ENCODE results near the gene ANXA2R. TPM values are rescaled to one million over a fixed set of nuclear protein-coding genes. Genes with fewer than 3 reads are reported as not detected.
A peak's percentile ranks its signal among the peaks of the same experiment; 100 is the strongest.

The ANXA2R gene
- total RNA-seq, 1 experiment from 2014 or later, result 8.0 TPM

DNA sequence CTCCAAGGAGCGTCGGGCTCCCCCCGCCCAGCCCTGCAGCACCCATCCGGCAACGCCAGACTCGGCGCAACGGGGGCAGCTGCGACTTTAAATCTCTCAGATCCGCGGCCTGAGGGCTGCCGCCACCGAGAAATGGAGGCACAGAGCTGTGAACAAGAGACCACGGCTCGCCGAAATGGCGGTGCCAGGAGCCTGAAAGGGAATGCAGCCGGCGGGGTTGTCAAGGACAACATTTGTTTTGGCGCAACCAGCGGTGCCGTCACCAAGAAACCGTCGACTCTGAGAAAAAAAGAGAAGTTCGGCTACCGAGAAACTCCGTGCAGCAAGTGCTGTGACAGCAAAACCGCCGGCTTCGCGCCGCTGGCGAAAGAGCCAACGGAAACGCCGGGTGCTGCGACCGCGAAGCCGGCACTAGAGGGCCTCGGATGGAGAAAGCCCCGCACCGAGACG lies 2.1 kb upstream of the ANXA2R start:
- intact Hi-C loops (cut with micrococcal nuclease; ENCODE audit: unreplicated experiment), result no loop called here
- Mint-ChIP-seq H3K27ac (ENCODE audit: unreplicated experiment) (peak overlapping the region; percentile 96), H3K4me3 (ENCODE audit: low read depth, unreplicated experiment) (peak overlapping the region; percentile 90), H3K27me3 (ENCODE audit: unreplicated experiment) (no peaks in the 10 kb centered on the region), H3K36me3 (ENCODE audit: insufficient read depth, unreplicated experiment) (peaks cover 90% of the 10 kb centered on the region), H3K4me1 (ENCODE audit: low read depth, unreplicated experiment) (peaks cover 32% of the 10 kb centered on the region), H3K9me3 (ENCODE audit: low read depth, unreplicated experiment) (no peaks in the 10 kb centered on the region)
- peak; percentile 64 for DNase-seq
- CTCF ChIA-PET, result interaction anchor here (0.7 to 3.1 kb wide), 5 partner anchors 23 to 132 kb away, joined by 3 to 23 read pairs (median 9); no protein-coding TSS in a partner anchor
- TF ChIP-seq, protein P1, sequence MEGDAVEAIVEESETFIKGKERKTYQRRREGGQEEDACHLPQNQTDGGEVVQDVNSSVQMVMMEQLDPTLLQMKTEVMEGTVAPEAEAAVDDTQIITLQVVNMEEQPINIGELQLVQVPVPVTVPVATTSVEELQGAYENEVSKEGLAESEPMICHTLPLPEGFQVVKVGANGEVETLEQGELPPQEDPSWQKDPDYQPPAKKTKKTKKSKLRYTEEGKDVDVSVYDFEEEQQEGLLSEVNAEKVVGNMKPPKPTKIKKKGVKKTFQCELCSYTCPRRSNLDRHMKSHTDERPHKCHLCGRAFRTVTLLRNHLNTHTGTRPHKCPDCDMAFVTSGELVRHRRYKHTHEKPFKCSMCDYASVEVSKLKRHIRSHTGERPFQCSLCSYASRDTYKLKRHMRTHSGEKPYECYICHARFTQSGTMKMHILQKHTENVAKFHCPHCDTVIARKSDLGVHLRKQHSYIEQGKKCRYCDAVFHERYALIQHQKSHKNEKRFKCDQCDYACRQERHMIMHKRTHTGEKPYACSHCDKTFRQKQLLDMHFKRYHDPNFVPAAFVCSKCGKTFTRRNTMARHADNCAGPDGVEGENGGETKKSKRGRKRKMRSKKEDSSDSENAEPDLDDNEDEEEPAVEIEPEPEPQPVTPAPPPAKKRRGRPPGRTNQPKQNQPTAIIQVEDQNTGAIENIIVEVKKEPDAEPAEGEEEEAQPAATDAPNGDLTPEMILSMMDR (IDR thresholded peaks at IDR 0.05; ENCODE audit: unreplicated experiment), result no peak
- no TSS peak for BruUV-seq (replicated peaks)

DNA sequence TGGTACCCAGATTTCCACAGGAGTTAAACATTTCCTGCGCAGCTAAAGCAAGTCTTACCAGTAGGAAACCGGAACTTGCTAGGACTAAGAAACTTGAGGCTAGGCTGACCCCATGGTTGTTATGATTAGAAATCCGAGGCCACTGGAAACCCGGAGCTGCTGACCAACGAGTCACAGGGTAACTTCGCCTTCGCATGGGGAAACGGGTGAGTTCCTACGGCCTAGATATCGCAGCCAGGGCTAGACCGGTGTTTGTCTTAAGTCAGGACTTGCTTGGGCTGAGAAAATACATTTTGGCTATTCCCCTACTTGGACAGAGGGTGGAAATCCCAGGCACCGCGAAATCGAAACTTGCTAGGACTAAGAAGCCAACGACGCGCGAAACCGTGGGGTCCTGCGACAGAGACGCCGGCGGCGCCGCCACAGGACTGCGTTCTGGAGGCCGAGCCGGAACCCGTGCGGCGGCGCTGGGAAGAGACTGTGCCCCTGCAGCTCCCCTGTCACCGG lies 1.6 kb upstream of the ANXA2R start:
- intact Hi-C loops (cut with micrococcal nuclease; ENCODE audit: unreplicated experiment), result loop anchor here (2.0 kb wide), 3 partner anchors 23 to 63 kb away; no protein-coding TSS in a partner anchor
- Mint-ChIP-seq H3K9me3 (ENCODE audit: low read depth, unreplicated experiment) (no peaks in the 10 kb centered on the region), H3K4me1 (ENCODE audit: low read depth, unreplicated experiment) (peaks cover 29% of the 10 kb centered on the region), H3K27ac (ENCODE audit: unreplicated experiment) (peak overlapping the region; percentile 96), H3K36me3 (ENCODE audit: insufficient read depth, unreplicated experiment) (peaks cover 90% of the 10 kb centered on the region), H3K27me3 (ENCODE audit: unreplicated experiment) (no peaks in the 10 kb centered on the region), H3K4me3 (ENCODE audit: low read depth, unreplicated experiment) (peak overlapping the region; percentile 90)
- BruUV-seq (replicated peaks), result TSS peak; percentile 13
- CTCF ChIA-PET, result interaction anchor here (0.7 to 3.1 kb wide), 10 partner anchors 20 to 183 kb away, joined by 3 to 23 read pairs (median 5); no protein-coding TSS in a partner anchor
- TF ChIP-seq, protein P1 (IDR thresholded peaks at IDR 0.05; ENCODE audit: unreplicated experiment), result no peak
- peak; percentile 58 for DNase-seq

DNA sequence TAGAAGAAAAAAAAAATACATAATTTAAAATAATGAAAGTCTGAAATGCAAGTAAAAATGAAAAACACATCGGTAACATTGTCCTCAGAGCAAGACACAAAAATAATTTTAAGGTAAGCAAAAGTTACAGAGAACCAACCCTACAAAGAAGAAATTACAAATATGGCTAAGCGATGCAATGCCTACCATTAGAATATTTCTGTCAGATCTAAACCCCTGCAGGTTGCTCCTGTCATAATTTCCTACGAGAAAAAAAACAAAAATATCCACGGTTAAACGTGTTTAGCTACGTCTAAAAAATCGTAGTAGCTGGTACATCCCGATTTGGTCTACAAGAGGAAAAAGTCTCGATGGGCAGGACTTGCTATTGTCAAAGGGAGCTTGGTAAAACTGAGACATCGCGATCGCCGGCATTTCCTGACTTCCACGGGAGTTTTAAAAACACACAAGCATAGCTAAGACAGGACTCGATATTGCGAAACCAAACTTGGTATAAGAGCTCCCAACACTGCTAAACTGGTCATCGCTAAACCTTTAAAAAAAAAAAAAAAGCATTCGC lies 1.1 kb upstream of the ANXA2R start:
- peak overlapping the region; percentile 90 for H3K4me3 Mint-ChIP-seq (ENCODE audit: low read depth, unreplicated experiment)
- DNase-seq, result no peak
- TF ChIP-seq, protein P1 (IDR thresholded peaks at IDR 0.05; ENCODE audit: unreplicated experiment), result no peak
- H3K9me3 Mint-ChIP-seq (ENCODE audit: low read depth, unreplicated experiment), result no peaks in the 10 kb centered on the region
- H3K36me3 Mint-ChIP-seq (ENCODE audit: insufficient read depth, unreplicated experiment), result peaks cover 90% of the 10 kb centered on the region
- CTCF ChIA-PET, result interaction anchor here (0.7 to 3.1 kb wide), 10 partner anchors 20 to 183 kb away, joined by 3 to 23 read pairs (median 5); no protein-coding TSS in a partner anchor
- peaks cover 29% of the 10 kb centered on the region for H3K4me1 Mint-ChIP-seq (ENCODE audit: low read depth, unreplicated experiment)
- intact Hi-C loops (cut with micrococcal nuclease; ENCODE audit: unreplicated experiment), result loop anchor here (2.0 kb wide), 3 partner anchors 24 to 64 kb away; no protein-coding TSS in a partner anchor
- no TSS peak for BruUV-seq (replicated peaks)
- H3K27me3 Mint-ChIP-seq (ENCODE audit: unreplicated experiment), result no peaks in the 10 kb centered on the region
- H3K27ac Mint-ChIP-seq (ENCODE audit: unreplicated experiment), result peak overlapping the region; percentile 96

DNA sequence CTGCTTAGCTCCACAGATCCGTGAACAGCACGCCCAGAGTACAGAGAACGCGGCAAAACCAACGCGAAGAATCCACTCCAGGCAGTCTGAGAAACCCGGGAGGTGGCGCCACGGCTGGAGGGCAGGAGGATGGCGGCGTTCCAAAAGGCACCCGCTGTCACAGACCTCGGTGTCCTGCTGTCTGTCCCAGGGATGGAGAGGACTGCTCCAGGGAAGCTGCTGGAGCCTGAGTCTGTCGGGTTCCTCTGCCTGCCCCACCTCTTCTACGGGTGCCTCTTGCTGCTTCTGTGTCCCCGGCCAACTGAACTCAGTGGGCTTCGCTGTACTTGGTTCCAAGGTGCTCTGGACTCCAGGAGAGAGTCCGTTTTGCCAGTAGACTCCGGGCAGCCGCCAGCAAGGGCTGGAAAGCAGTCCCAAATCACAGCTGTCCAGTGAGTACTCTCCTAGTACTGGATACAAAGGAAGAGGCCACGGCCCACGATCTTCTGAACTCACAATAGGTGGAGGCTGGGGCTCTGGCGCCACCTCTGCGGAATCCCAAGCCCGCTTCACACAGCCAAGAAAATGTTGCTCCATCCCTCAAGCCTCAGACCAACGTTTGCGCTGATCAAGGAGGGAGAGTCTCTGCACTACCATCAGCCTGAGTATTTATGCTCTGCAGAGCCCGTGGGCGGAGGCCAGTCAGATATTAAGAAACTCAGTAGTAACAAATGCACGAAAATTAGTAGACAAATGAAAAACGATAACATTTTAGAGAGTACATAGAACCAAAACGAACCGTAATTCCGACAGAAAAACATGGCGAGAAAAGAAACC lies 440 bp downstream of the ANXA2R start:
- BruUV-seq (replicated peaks), result TSS peak; percentile 43
- TF ChIP-seq, protein P1 (IDR thresholded peaks at IDR 0.05; ENCODE audit: unreplicated experiment), result no peak
- Mint-ChIP-seq H3K27me3 (ENCODE audit: unreplicated experiment) (no peaks in the 10 kb centered on the region), H3K27ac (ENCODE audit: unreplicated experiment) (peak overlapping the region; percentile 96), H3K9me3 (ENCODE audit: low read depth, unreplicated experiment) (no peaks in the 10 kb centered on the region), H3K36me3 (ENCODE audit: insufficient read depth, unreplicated experiment) (peaks cover 90% of the 10 kb centered on the region), H3K4me3 (ENCODE audit: low read depth, unreplicated experiment) (peak overlapping the region; percentile 90), H3K4me1 (ENCODE audit: low read depth, unreplicated experiment) (peaks cover 27% of the 10 kb centered on the region)
- intact Hi-C loops (cut with micrococcal nuclease; ENCODE audit: unreplicated experiment), result loop anchor here (1.0 to 2.0 kb wide), 4 partner anchors 25 to 127 kb away; no protein-coding TSS in a partner anchor
- CTCF ChIA-PET, result interaction anchor here (1.4 to 2.3 kb wide), 3 partner anchors 25 to 131 kb away, joined by 7 to 10 read pairs (median 10); no protein-coding TSS in a partner anchor
- peak; percentile 80 for DNase-seq

All from Calu3 (cell line).